ENCODE measurements around the gene HDAC9.
"Not testable (repeated sequence)": the region's sequence is repeated elsewhere in the genome, so short reads cannot be mapped to it uniquely, and the experiment has no call there.

The HDAC9 gene

DNA sequence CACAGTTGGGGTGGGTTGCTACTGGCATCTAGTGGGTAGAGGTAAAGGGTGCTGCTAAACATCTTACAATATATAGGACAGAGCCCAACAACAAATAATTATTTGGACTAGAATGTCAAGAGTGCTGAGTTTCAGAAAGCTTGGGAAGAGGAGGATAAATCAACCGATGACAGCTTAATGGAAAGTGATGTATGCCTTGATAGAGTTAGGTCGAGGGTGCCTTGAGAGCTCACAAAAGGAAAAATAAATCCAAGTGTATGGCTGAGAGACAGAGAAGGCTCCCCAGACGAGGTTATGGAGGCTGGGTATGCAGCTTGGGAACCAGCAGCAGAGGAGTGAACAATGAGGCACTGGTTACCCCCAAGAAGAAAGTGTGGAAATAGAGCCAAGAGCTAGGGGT lies 211.1 kb downstream of the HDAC9 start:
- no peak for ATAC-seq
- Mint-ChIP-seq H3K27me3 (no peaks in the 10 kb centered on the region), H3K4me3 (no peak overlapping the region), H3K9me3 (no peaks in the 10 kb centered on the region), H3K27ac (no peak overlapping the region), H3K4me1 (no peaks in the 10 kb centered on the region)
- no peak for DNase-seq

DNA sequence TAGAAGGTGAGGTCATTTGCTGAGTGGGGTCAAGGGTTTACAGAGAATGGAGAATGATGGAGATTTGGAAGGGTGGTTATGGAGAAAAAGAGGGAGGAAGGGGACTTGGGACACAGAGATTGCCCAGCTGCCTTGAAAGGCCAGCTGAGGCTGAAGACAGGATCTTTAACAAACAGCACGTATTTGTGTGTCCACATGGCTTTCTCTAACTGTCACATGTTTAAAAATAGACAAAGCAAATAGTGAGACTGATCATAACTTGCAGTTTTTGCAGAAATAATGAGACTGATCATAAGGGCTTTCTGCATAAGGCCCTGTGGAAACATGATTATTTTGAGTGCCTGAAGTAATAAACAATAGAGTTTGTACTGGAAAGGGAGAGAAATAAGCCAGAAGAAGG lies 212.7 kb downstream of the HDAC9 start:
- DNase-seq = no peak
- Mint-ChIP-seq H3K4me1 (no peaks in the 10 kb centered on the region), H3K27me3 (no peaks in the 10 kb centered on the region), H3K9me3 (no peaks in the 10 kb centered on the region), H3K4me3 (no peak overlapping the region), H3K27ac (no peak overlapping the region)
- no peak for ATAC-seq

DNA sequence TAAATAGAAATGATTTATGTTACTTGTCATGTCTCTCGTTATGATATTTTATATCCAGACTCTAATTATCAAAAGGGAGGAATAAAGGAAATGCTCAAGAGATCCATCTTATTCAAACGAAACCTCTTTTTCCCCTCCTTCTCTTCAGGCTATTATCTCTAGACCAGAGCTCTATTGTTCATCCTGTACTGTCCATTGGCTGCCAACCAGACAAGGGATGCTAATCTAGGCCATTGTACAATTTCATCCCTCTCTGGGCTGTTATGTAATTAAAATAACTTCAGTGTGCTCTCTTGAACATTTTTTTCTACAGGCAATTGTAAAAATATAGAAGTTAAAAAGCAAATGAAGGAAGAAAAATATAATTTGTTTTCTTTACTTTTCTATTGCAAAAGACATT lies 220.4 kb downstream of the HDAC9 start:
- Mint-ChIP-seq H3K27ac (no peak overlapping the region), H3K4me1 (no peaks in the 10 kb centered on the region), H3K4me3 (no peak overlapping the region), H3K9me3 (no peaks in the 10 kb centered on the region), H3K27me3 (no peaks in the 10 kb centered on the region)
- ATAC-seq = no peak
- no peak for DNase-seq

DNA sequence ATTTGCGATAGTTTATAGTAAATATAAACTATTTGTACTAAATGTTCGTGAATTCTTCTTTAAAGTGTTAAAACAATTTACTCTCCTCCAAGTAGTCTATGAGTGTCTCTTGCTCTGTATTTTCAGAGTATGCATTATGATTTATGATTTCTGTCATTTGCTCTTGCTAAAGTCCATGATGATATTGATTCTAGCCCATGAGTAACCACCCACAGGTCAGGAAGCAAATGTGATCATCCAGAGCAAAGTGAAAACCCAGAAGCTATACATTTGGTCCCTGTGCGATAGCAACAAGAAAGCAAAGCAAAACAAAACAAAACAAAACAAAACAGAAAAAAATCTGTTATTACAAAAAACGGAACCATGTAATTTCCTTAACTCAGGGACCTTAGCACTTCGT lies 225.9 kb downstream of the HDAC9 start:
- H3K27me3 Mint-ChIP-seq = no peaks in the 10 kb centered on the region
- H3K9me3 Mint-ChIP-seq = no peaks in the 10 kb centered on the region
- DNase-seq (no peak), ATAC-seq (no peak)
- H3K27ac Mint-ChIP-seq = no peak overlapping the region
- no peak overlapping the region for H3K4me3 Mint-ChIP-seq
- no peaks in the 10 kb centered on the region for H3K4me1 Mint-ChIP-seq

DNA sequence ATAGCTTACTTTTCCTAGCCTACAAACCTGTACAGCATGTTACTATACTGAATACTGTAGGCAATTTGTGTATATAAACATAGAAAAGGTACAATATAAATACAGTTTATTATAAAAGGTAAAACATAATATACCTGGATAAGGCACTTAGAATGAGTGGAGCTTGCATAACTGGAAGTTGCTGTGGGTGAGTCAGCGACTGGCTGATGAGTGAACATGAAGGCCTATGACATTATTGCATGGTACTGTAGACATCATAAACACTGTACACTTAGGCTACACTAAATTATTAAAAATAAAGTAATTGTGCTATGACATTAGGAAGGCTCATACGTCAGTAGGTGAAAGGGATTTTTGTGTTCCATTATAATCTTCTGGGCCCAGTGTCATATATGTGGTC lies 228.8 kb downstream of the HDAC9 start:
- ATAC-seq (no peak), DNase-seq (no peak)
- H3K27ac Mint-ChIP-seq = no peak overlapping the region
- no peak overlapping the region for H3K4me3 Mint-ChIP-seq
- H3K27me3 Mint-ChIP-seq = no peaks in the 10 kb centered on the region
- no peaks in the 10 kb centered on the region for H3K9me3 Mint-ChIP-seq
- H3K4me1 Mint-ChIP-seq = no peaks in the 10 kb centered on the region

DNA sequence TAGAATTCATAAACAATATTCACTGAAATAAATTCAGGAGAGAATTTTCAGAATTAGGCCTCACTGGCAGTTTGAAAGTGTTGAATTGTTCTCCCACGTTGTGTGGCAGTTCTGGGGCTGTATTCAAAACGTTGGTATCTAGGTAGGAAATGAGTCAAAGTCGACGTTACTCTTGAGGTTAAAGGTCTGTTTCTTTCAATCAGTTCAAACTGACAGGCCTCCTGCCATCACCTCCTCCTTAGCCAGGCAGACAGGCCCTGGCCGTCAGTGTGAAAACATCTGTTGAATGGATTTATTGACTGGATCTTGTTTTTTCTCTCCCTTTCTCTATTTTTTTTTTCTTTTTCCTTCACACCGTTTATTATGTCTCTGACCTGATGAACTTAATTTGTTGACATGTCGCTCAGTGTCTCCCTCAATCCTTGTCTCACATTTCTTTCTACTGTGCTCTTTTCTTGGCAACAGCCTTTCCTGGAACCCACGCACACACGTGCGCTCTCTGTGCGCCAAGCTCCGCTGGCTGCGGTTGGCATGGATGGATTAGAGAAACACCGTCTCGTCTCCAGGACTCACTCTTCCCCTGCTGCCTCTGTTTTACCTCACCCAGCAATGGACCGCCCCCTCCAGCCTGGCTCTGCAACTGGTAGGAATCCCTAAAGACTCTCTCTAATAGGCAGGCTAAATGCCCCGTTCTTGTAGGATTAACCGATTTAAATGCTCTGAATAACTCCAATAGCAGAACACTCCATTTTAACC lies 231.7 kb downstream of the HDAC9 start:
- no peak overlapping the region for H3K4me3 Mint-ChIP-seq
- no peak overlapping the region for H3K27ac Mint-ChIP-seq
- peak; percentile 12 for ATAC-seq
- H3K9me3 Mint-ChIP-seq = no peaks in the 10 kb centered on the region
- H3K27me3 Mint-ChIP-seq = no peaks in the 10 kb centered on the region
- H3K4me1 Mint-ChIP-seq = no peaks in the 10 kb centered on the region
- no peak for DNase-seq

DNA sequence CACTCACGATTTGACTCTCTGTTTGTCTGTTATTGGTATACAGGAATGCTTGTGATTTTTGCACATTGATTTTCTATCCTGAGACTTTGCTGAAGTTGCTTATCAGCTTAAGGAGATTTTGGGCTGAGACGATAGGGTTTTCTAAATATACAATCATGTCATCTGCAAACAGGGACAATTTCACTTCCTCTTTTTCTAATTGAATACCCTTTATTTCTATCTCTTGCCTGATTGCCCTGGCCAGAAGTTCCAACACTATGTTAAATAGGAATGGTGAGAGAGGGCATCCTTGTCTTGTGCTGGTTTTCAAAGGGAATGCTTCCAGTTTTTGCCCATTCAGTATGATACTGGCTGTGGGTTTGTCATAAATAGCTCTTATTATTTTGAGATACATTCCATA lies 240.5 kb downstream of the HDAC9 start:
- not testable (repeated sequence) for ATAC-seq, DNase-seq, H3K27me3 Mint-ChIP-seq, H3K4me3 Mint-ChIP-seq, H3K4me1 Mint-ChIP-seq, H3K27ac Mint-ChIP-seq
- H3K9me3 Mint-ChIP-seq = peaks cover 5 to 15% of the 10 kb centered on the region in 2 donors

DNA sequence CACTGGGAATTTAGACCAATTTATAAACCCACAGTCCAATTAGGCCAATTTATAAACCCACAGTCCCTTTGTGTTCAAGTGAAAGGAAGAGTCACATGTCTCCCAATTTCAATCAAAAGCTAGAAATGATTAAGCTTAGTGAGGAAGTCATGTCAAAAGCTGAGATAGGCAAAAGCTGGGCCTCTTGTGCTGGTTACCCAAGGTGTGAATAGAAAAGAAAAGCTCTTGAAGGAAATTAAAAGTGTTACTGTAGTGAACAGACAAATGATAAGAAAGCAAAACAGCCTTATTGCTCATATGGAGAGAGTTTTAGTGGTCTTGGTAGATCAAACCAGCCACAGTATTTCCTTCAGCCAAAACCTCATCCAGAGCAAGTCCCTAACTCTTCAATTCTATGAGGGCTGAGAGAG lies 245.0 kb downstream of the HDAC9 start:
- ATAC-seq (peak; percentile 80), DNase-seq (no peak)
- Mint-ChIP-seq H3K27me3 (no peaks in the 10 kb centered on the region), H3K4me3 (no peak overlapping the region), H3K9me3 (peaks cover 5 to 15% of the 10 kb centered on the region in 2 donors), H3K27ac (no peak overlapping the region), H3K4me1 (no peaks in the 10 kb centered on the region)

DNA sequence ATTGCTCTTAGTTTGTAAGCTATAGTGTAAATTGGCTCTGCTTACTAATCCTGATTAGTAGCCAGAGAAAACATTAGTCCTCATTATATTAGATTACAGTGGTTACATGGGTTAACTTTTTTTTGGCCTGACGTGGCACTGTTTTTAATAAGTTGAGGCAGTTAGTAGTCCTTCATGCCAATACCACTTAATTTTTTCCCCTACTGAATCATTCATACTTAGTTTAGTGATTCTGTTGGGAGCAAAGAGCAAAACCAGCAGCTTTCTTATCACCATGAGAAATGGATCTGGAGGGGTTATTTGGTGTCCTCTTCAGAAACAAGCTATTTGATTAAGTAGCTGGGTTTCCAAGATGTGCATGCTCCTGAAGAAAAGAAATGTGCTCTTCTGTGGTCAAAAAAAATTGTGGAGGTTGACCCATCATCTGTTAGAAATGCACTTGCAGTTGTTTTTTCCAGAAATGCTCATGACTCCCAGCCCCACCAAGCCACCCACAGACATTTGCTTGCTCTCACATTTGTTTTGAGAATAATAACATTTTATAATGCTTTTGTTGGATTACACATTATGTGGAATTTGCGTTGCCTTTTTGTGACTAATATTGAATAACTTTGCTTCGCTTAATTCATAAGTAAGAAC lies 258.5 kb downstream of the HDAC9 start:
- DNase-seq = no peak

DNA sequence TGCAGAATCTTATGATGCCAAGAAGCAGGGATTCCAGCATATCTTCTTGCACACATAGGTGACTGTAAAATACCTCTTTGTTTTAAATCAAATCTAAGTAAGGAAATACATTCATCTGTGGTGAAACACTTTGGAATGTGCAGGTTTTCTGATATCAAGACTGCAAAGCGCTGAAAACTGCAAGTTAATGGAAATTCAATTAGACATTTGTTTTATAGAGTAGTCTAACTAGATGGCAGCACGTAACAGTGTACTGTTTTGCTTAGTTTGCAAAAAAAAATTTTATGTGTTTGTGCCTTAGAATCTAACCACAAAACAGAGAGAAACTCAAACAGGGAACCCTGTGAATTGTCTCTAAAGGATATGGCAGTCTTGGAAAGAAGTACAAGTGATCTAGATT lies 259.2 kb downstream of the HDAC9 start:
- Mint-ChIP-seq H3K27me3 (no peaks in the 10 kb centered on the region), H3K9me3 (no peaks in the 10 kb centered on the region), H3K4me1 (no peaks in the 10 kb centered on the region), H3K4me3 (no peak overlapping the region), H3K27ac (no peak overlapping the region)
- DNase-seq (no peak), ATAC-seq (no peak)

More for the DNA sequence above, 258.5 kb downstream of the HDAC9 start:
- Mint-ChIP-seq H3K4me1 (no peaks in the 10 kb centered on the region), H3K9me3 (no peaks in the 10 kb centered on the region), H3K27me3 (no peaks in the 10 kb centered on the region), H3K4me3 (no peak overlapping the region), H3K27ac (no peak overlapping the region)
- no peak for ATAC-seq

DNA sequence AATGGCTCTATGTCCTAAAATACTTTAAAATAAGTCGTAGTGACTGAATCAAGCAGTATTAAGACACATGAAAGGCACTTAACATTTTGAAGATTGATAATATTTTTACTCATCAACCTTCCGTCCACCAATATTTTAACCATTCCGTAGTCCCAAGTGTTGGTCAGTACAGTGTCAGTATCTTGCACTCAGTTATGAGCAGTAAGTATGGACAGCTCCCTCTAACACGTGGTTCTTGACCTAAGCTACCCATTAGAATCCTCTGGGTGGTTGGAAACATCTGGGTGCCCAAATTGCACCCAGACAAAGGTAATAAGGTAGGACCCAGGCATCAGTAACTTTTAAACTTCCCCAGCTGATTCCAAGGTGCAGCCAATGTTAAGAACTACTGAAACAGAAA lies 260.2 kb downstream of the HDAC9 start:
- Mint-ChIP-seq H3K4me3 (no peak overlapping the region), H3K27me3 (no peaks in the 10 kb centered on the region), H3K9me3 (no peaks in the 10 kb centered on the region), H3K27ac (no peak overlapping the region), H3K4me1 (no peaks in the 10 kb centered on the region)
- no peak for DNase-seq
- no peak for ATAC-seq

DNA sequence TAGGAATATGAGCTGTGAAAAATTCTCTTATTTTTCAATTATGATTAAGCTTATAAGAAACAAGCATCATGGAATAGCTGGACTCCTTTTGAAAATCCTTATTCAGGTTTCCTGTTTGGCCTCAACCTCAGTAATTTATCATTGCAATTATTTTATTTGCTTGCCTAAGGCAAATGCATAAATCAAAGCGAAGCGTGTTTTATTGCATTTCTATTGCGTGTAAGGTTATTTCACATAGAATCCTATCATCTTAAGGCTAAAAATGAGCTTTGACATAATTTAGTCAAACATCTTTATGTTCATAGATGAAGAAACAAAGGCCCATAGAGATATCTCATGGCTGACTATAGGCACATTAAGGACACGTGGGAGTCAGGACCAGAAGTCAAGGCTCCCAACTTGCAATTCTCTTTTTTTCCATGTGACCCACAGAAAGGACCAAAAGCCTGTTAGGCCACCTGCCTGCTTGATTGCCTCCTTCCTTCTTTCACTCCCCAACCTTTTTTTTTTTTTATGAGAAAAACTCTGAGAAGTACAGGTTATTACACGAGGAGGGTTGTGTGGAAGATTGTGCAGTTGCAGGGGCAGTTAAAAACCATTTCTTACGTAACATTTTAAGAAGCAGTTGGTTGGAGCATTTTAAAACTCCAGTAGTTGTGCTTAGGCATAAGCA lies 261.0 kb downstream of the HDAC9 start:
- H3K4me3 Mint-ChIP-seq = no peak overlapping the region
- no peaks in the 10 kb centered on the region for H3K27me3 Mint-ChIP-seq
- ATAC-seq = no peak
- no peaks in the 10 kb centered on the region for H3K9me3 Mint-ChIP-seq
- no peak overlapping the region for H3K27ac Mint-ChIP-seq
- H3K4me1 Mint-ChIP-seq = no peaks in the 10 kb centered on the region
- no peak for DNase-seq

DNA sequence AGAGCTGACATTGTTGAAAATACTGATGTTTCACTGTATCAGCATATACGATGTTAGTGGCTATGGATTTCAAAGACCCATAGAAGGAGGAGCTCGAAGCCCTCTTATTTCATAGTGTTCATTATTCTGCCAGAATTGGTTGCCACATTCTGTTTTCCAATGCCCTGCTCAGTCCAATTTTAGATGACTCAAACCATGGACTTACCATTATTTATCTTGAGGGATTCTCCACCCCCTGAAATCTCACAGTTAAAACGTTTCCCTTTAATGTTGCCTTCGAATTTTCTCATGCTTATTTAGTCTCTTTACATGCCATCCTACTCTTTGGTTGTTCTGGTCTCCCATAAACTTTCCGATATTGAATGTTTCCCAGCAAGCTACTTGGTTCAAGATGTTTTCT lies 264.5 kb downstream of the HDAC9 start:
- no peak overlapping the region for H3K27ac Mint-ChIP-seq
- no peaks in the 10 kb centered on the region for H3K9me3 Mint-ChIP-seq
- ATAC-seq (no peak), DNase-seq (no peak)
- no peaks in the 10 kb centered on the region for H3K27me3 Mint-ChIP-seq
- no peaks in the 10 kb centered on the region for H3K4me1 Mint-ChIP-seq
- H3K4me3 Mint-ChIP-seq = no peak overlapping the region

DNA sequence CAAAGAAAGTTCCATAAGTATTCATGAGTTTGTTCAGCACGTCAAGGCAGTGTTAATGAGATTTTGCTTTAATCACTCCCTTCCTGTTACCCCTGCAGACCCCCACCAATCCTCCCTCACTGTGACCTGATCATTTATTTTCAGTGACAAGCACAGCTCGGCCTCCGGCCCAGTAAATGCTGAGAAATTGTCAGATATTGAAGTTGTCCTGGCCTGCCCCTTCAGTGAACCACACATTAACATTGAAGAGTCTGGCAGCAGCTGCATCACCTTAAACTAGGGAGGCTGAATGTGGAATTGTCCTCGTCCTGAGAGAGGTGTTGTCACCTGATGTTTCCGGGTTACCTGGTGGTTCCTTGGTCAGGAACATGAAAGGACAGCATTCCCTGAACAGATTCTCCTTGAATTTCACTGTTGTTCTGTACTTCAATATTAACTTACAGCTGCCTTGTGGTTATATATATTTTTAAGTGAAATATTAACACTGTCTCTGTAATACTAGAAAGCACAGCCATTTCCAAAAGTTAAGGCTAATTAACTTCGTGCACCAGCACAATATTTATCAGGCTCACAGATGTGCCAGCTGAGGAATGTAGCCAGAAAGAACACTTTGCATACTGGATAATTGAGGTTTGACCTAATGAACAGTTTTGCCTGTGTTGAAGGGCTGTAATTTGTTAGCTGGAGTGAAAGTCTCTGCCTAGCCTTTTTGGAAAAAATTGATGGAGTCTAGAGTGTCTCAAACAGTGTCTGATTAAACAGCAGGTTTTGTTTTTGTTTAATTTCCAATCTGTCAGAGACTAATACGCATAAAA lies 265.3 kb downstream of the HDAC9 start:
- no peak for ATAC-seq

DNA sequence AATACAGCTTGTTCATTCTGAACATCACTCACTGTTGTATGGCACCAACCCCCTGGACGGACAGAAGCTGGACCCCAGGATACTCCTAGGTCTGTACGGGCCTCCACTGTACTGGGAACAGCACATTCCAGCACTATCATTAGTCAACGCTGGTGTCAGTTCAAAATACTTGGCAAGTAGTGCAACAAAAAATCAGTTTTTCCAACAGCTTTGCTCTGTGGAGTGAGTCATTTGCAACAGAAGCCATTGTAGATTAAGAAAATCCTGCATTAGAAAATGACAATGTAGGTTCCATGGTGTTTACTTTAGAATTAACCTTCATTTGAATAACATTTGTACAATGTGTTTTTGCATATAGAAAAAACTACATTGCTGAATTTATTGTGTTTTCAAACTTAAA lies 266.6 kb downstream of the HDAC9 start:
- ATAC-seq = no peak
- Mint-ChIP-seq H3K27ac (no peak overlapping the region), H3K4me1 (no peaks in the 10 kb centered on the region), H3K9me3 (no peaks in the 10 kb centered on the region), H3K4me3 (no peak overlapping the region), H3K27me3 (no peaks in the 10 kb centered on the region)
- no peak for DNase-seq

More for the DNA sequence above, 265.3 kb downstream of the HDAC9 start:
- no peaks in the 10 kb centered on the region for H3K9me3 Mint-ChIP-seq
- H3K4me3 Mint-ChIP-seq = no peak overlapping the region
- H3K4me1 Mint-ChIP-seq = no peaks in the 10 kb centered on the region
- no peak overlapping the region for H3K27ac Mint-ChIP-seq
- DNase-seq = no peak
- H3K27me3 Mint-ChIP-seq = no peaks in the 10 kb centered on the region

DNA sequence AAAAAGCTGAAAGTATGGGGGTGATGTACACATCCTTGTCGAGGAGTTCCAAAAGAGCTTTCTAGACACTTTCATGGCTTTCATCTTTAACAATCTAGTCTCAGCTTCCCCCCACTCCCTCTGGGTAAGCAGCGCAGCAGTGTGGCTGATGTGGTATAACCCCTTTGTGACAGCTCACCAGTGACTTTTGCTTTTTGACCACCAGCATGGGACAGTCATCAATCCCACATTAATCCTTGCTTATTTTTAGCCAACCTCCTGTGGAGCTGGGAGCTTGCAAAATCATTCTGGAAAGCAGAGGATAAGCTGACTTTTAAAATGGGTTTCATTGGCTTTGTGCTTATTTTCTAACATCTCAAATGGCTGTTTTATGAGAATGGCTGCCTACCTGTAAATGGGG lies 272.7 kb downstream of the HDAC9 start:
- ATAC-seq (no peak), DNase-seq (no peak)
- H3K4me3 Mint-ChIP-seq = no peak overlapping the region
- H3K4me1 Mint-ChIP-seq = no peaks in the 10 kb centered on the region
- no peaks in the 10 kb centered on the region for H3K27me3 Mint-ChIP-seq
- H3K27ac Mint-ChIP-seq = no peak overlapping the region
- H3K9me3 Mint-ChIP-seq = no peaks in the 10 kb centered on the region
